NB4 (cell line): ENCODE measurements around the gene SLC25A24.

Experiments
- CTCF ChIP-seq: IDR thresholded peaks from one replicate; pipeline ENCODE4 v1.5.1; 2012; ENCODE audit warnings: low read depth, low read length
- MYC ChIP-seq: IDR thresholded peaks from 2 replicates; pipeline ENCODE4 v1.6.1; 2011; ENCODE audit warnings: low read depth, low read length
- POLR2A ChIP-seq: IDR thresholded peaks from 2 replicates; pipeline ENCODE4 v1.6.1; 2011; ENCODE audit warnings: mild to moderate bottlenecking; ENCODE audit not compliant: insufficient read length; ENCODE audit errors: extremely low read depth

- no peak for TF ChIP-seq CTCF
- no peak for TF ChIP-seq POLR2A
- TF ChIP-seq MYC: no peak
Observed at GRCh38 chr1:108117237-108117636, 82.9 kb downstream of the SLC25A24 start.
